ENCODE results near the gene KDR.

Gene KDR

GRCh38 chr4:55161739-55162138 lies 36.3 kb upstream of the KDR start:
- DNase-seq (ENCODE audit: extremely low spot score), result no peak
- ChIA-PET CTCF (no interaction called here), POLR2A (no interaction called here)
- TF ChIP-seq ARNT (IDR thresholded peaks at IDR 0.05), result no peak
- TF ChIP-seq FOXM1 (IDR thresholded peaks at IDR 0.05; ENCODE audit: borderline replicate concordance), result no peak
- TF ChIP-seq BHLHE40 (IDR thresholded peaks at IDR 0.05; ENCODE audit: borderline replicate concordance), result no peak
- no peak for TF ChIP-seq TARDBP (IDR thresholded peaks at IDR 0.05)
- no peak for TF ChIP-seq LEF1 (IDR thresholded peaks at IDR 0.05; ENCODE audit: borderline replicate concordance)
- TF ChIP-seq ELF4 (IDR thresholded peaks at IDR 0.05), result no peak
- no peak for TF ChIP-seq ZNF384 (IDR thresholded peaks at IDR 0.05)
- no peak for TF ChIP-seq NFRKB (IDR thresholded peaks at IDR 0.05)
- TF ChIP-seq SUZ12 (IDR thresholded peaks at IDR 0.05), result no peak
- no peak for TF ChIP-seq SP1 (IDR thresholded peaks at IDR 0.05)
- no peak for TF ChIP-seq HDGF (IDR thresholded peaks at IDR 0.05; ENCODE audit: borderline replicate concordance)
- no peak for TF ChIP-seq PKNOX1 (IDR thresholded peaks at IDR 0.05)
- no peak for TF ChIP-seq L3MBTL2 (conservative IDR thresholded peaks at IDR 0.05)
- TF ChIP-seq CTBP1 (IDR thresholded peaks at IDR 0.05; ENCODE audit: borderline replicate concordance), result no peak
- no peak for TF ChIP-seq FOXA1 (IDR thresholded peaks at IDR 0.05)
- no peak for TF ChIP-seq FOXK2 (IDR thresholded peaks at IDR 0.05)

GRCh38 chr4:55159851-55160250 lies 34.5 kb upstream of the KDR start:
- POLR2A ChIA-PET, result no interaction called here
- DNase-seq (ENCODE audit: extremely low spot score), result no peak
- CTCF ChIA-PET, result no interaction called here
- no peak for TF ChIP-seq SUZ12 (IDR thresholded peaks at IDR 0.05)
- TF ChIP-seq PKNOX1 (IDR thresholded peaks at IDR 0.05), result no peak
- no peak for TF ChIP-seq ARNT (IDR thresholded peaks at IDR 0.05)
- no peak for TF ChIP-seq FOXK2 (IDR thresholded peaks at IDR 0.05)
- TF ChIP-seq ZNF384 (IDR thresholded peaks at IDR 0.05), result no peak
- no peak for TF ChIP-seq FOXA1 (IDR thresholded peaks at IDR 0.05)
- TF ChIP-seq BHLHE40 (IDR thresholded peaks at IDR 0.05; ENCODE audit: borderline replicate concordance), result no peak
- no peak for TF ChIP-seq LEF1 (IDR thresholded peaks at IDR 0.05; ENCODE audit: borderline replicate concordance)
- TF ChIP-seq SP1 (IDR thresholded peaks at IDR 0.05), result no peak
- TF ChIP-seq NFRKB (IDR thresholded peaks at IDR 0.05), result no peak
- no peak for TF ChIP-seq ELF4 (IDR thresholded peaks at IDR 0.05)
- no peak for TF ChIP-seq FOXM1 (IDR thresholded peaks at IDR 0.05; ENCODE audit: borderline replicate concordance)

- DNase-seq (ENCODE audit: extremely low spot score), result no peak
- CTCF ChIA-PET, result no interaction called here
- TF ChIP-seq ELF4 (IDR thresholded peaks at IDR 0.05) (no peak), ZNF384 (IDR thresholded peaks at IDR 0.05) (no peak), HDGF (IDR thresholded peaks at IDR 0.05; ENCODE audit: borderline replicate concordance) (no peak), L3MBTL2 (conservative IDR thresholded peaks at IDR 0.05) (no peak), CTBP1 (IDR thresholded peaks at IDR 0.05; ENCODE audit: borderline replicate concordance) (no peak), TARDBP (IDR thresholded peaks at IDR 0.05) (no peak), SUZ12 (IDR thresholded peaks at IDR 0.05) (no peak)
- POLR2A ChIA-PET, result no interaction called here
These were observed 33.6 kb upstream of the KDR start for GRCh38 chr4:55158957-55159356.

GRCh38 chr4:55157559-55158277 lies 32.3 kb upstream of the KDR start:
- CTCF ChIA-PET, result no interaction called here
- DNase-seq (ENCODE audit: extremely low spot score), result no peak
- POLR2A ChIA-PET, result no interaction called here
- no peak for TF ChIP-seq L3MBTL2 (conservative IDR thresholded peaks at IDR 0.05)
- no peak for TF ChIP-seq PKNOX1 (IDR thresholded peaks at IDR 0.05)
- TF ChIP-seq ZNF384 (IDR thresholded peaks at IDR 0.05), result no peak
- TF ChIP-seq ELF4 (IDR thresholded peaks at IDR 0.05), result no peak
- TF ChIP-seq LEF1 (IDR thresholded peaks at IDR 0.05; ENCODE audit: borderline replicate concordance), result no peak
- TF ChIP-seq BHLHE40 (IDR thresholded peaks at IDR 0.05; ENCODE audit: borderline replicate concordance), result no peak
- no peak for TF ChIP-seq FOXK2 (IDR thresholded peaks at IDR 0.05)
- no peak for TF ChIP-seq SP1 (IDR thresholded peaks at IDR 0.05)

- CTCF ChIA-PET, result no interaction called here
These were observed 29.5 kb upstream of the KDR start for GRCh38 chr4:55154933-55155332.

GRCh38 chr4:55154290-55154880 lies 29.0 kb upstream of the KDR start:
- POLR2A ChIA-PET, result no interaction called here
- TF ChIP-seq SP1 (IDR thresholded peaks at IDR 0.05) (no peak), NFRKB (IDR thresholded peaks at IDR 0.05) (no peak), FOXM1 (IDR thresholded peaks at IDR 0.05; ENCODE audit: borderline replicate concordance) (no peak), CTBP1 (IDR thresholded peaks at IDR 0.05; ENCODE audit: borderline replicate concordance) (no peak), FOXK2 (IDR thresholded peaks at IDR 0.05) (no peak), BHLHE40 (IDR thresholded peaks at IDR 0.05; ENCODE audit: borderline replicate concordance) (no peak), ZNF384 (IDR thresholded peaks at IDR 0.05) (no peak), ARNT (IDR thresholded peaks at IDR 0.05) (no peak), TARDBP (IDR thresholded peaks at IDR 0.05) (no peak)
- CTCF ChIA-PET, result no interaction called here
- DNase-seq (ENCODE audit: extremely low spot score), result no peak

More at GRCh38 chr4:55154933-55155332, 29.5 kb upstream of the KDR start:
- no peak for DNase-seq (ENCODE audit: extremely low spot score)
- POLR2A ChIA-PET, result no interaction called here
- no peak for TF ChIP-seq FOXK2 (IDR thresholded peaks at IDR 0.05)
- TF ChIP-seq SUZ12 (IDR thresholded peaks at IDR 0.05), result no peak
- TF ChIP-seq TARDBP (IDR thresholded peaks at IDR 0.05), result no peak
- TF ChIP-seq HDGF (IDR thresholded peaks at IDR 0.05; ENCODE audit: borderline replicate concordance), result no peak
- TF ChIP-seq LEF1 (IDR thresholded peaks at IDR 0.05; ENCODE audit: borderline replicate concordance), result no peak
- TF ChIP-seq FOXA1 (IDR thresholded peaks at IDR 0.05), result no peak
- TF ChIP-seq SP1 (IDR thresholded peaks at IDR 0.05), result no peak
- no peak for TF ChIP-seq ELF4 (IDR thresholded peaks at IDR 0.05)

Measured in HEK293T (cell line).